ENCODE measurements around the gene SLC19A1.

DNA sequence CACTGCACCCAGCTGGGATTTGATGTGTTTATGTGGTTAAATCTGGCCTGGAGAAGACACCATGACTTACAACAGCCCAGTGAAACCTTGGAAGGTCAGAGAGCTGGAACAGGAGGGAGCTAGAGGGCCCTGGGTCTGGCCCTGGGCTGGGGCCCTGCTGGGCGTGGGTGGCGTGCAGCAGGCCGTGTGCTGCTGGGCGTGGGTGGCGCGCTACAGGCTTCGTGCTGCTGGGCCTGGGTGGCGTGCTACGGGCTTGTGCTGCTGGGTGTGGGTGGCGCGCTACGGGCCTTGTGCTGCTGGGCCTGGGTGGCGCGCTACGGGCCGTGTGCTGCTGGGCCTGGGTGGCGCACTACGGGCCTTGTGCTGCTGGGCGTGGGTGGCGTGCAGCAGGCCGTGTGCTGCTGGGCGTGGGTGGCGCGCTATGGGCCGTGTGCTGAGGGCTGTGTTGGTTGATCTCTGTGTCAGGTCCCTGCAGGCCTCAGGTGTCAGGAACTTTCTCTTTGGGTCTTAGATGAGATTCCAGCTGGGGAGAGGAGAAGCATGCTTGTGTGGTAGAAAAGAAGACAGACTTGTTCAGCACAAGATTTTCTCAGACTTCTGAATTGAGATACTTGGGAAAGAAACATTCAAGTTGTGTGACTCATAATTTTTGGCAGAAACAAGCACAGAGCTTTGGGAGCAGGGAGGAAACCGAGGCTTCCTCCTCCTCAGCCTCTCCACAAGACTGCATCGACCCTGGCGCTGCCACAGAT is 71.3 kb downstream of the SLC19A1 start:
- TF ChIP-seq, protein P1, sequence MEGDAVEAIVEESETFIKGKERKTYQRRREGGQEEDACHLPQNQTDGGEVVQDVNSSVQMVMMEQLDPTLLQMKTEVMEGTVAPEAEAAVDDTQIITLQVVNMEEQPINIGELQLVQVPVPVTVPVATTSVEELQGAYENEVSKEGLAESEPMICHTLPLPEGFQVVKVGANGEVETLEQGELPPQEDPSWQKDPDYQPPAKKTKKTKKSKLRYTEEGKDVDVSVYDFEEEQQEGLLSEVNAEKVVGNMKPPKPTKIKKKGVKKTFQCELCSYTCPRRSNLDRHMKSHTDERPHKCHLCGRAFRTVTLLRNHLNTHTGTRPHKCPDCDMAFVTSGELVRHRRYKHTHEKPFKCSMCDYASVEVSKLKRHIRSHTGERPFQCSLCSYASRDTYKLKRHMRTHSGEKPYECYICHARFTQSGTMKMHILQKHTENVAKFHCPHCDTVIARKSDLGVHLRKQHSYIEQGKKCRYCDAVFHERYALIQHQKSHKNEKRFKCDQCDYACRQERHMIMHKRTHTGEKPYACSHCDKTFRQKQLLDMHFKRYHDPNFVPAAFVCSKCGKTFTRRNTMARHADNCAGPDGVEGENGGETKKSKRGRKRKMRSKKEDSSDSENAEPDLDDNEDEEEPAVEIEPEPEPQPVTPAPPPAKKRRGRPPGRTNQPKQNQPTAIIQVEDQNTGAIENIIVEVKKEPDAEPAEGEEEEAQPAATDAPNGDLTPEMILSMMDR (IDR thresholded peaks at IDR 0.05 in 4 of 5, conservative IDR thresholded peaks at IDR 0.05 in 1 of 5): no peak
- no peak for TF ChIP-seq POLR2A (IDR thresholded peaks at IDR 0.05)
